ENCODE results near the gene APOC3. TPM values are rescaled to one million over a fixed set of nuclear protein-coding genes. Genes with fewer than 3 reads are reported as not detected.
A peak's percentile ranks its signal among the peaks of the same experiment; 100 is the strongest.

Gene APOC3
- total RNA-seq, 3 donors from 2014 or later (not counting 1 experiment from before 2014, with no cell fraction given), result not detected

- peak; percentile 84 for TF ChIP-seq CTCF (IDR thresholded peaks at IDR 0.05)
- H3K9me3 Mint-ChIP-seq, result no peaks in the 10 kb centered on the region
- H3K27ac Mint-ChIP-seq, result peak overlapping the region in 1 of 2 donors; percentile 46
- H3K4me3 Mint-ChIP-seq, result no peak overlapping the region
- H3K4me1 ChIP-seq (ENCODE audit: control insufficient read depth, insufficient read depth, low read length), result peaks cover 30% of the 10 kb centered on the region
- 35% methylated on average over 31 of the region's 31 CpGs for WGBS (ENCODE audit: insufficient coverage)
- intact Hi-C loops (cut with micrococcal nuclease), result loop anchor here (1.0 to 5.0 kb wide), 3 partner anchors 45 to 315 kb away; no protein-coding TSS in a partner anchor
- H3K27me3 ChIP-seq (ENCODE audit: control insufficient read depth, insufficient read depth, low read length), result no peaks in the 10 kb centered on the region
- H3K36me3 ChIP-seq (ENCODE audit: control insufficient read depth, insufficient read depth, low read length), result peaks cover 6% of the 10 kb centered on the region
- no peaks in the 10 kb centered on the region for H3K9me3 ChIP-seq (ENCODE audit: control insufficient read depth, insufficient read depth, low read length)
- H3K36me3 Mint-ChIP-seq, result no peaks in the 10 kb centered on the region
- H3K27ac ChIP-seq (ENCODE audit: low read length), result no peak overlapping the region
- ATAC-seq (peak; percentile 67 to 73 (median 70)), DNase-seq (peak; percentile 77 to 85)
- H3K27me3 Mint-ChIP-seq (ENCODE audit: low read depth in 2 of 2), result no peaks in the 10 kb centered on the region
- H3K4me3 ChIP-seq (ENCODE audit: low read length), result no peak overlapping the region
- H3K4me1 Mint-ChIP-seq, result peaks cover 21 to 34% of the 10 kb centered on the region in 2 donors
These were observed 38.5 kb upstream of the APOC3 start for GRCh38 chr11:116791002-116791812.

GRCh38 chr11:116791813-116792143, 37.9 kb upstream of the APOC3 start, which contains the start of gene APOA5:
Gene APOA5, minus strand, starts transcription at chr11:116791879. Its CDS starts 19 bp downstream, at chr11:116791860.
- Histone ChIP-seq H3K27me3 (ENCODE audit: control insufficient read depth, insufficient read depth, low read length) (no peaks in the 10 kb centered on the region), H3K36me3 (ENCODE audit: control insufficient read depth, insufficient read depth, low read length) (peaks cover under 1% of the 10 kb centered on the region), H3K9me3 (ENCODE audit: control insufficient read depth, insufficient read depth, low read length) (no peaks in the 10 kb centered on the region), H3K4me1 (ENCODE audit: control insufficient read depth, insufficient read depth, low read length) (peaks cover 26% of the 10 kb centered on the region), H3K4me3 (ENCODE audit: low read length) (no peak within 1 kb of the TSS), H3K27ac (ENCODE audit: low read length) (no peak within 1 kb of the TSS)
- H3K27me3 Mint-ChIP-seq (ENCODE audit: low read depth in 2 of 2), result no peaks in the 10 kb centered on the region
- no peaks in the 10 kb centered on the region for H3K36me3 Mint-ChIP-seq
- no peak for TF ChIP-seq CTCF (IDR thresholded peaks at IDR 0.05)
- H3K9me3 Mint-ChIP-seq, result no peaks in the 10 kb centered on the region
- peak within 1 kb of the TSS in 1 of 2 donors; percentile 46 for H3K27ac Mint-ChIP-seq
- no peak within 1 kb of the TSS for H3K4me3 Mint-ChIP-seq
- WGBS (ENCODE audit: insufficient coverage), result 91% methylated on average over 7 of the region's 7 CpGs
- peaks cover 16 to 28% of the 10 kb centered on the region in 2 donors for H3K4me1 Mint-ChIP-seq
- intact Hi-C loops (cut with micrococcal nuclease), result loop anchor here (1.0 to 5.0 kb wide), 3 partner anchors 45 to 315 kb away; no protein-coding TSS in a partner anchor
- ATAC-seq (no peak), DNase-seq (no peak)

GRCh38 chr11:116792144-116792868, 37.4 kb upstream of the APOC3 start:
- intact Hi-C loops (cut with micrococcal nuclease), result loop anchor here (5.0 kb wide), 1 partner anchor 60 kb away; no protein-coding TSS in a partner anchor
- WGBS (ENCODE audit: insufficient coverage), result 92% methylated on average over 8 of the region's 8 CpGs
- no peaks in the 10 kb centered on the region for H3K27me3 ChIP-seq (ENCODE audit: control insufficient read depth, insufficient read depth, low read length)
- H3K36me3 Mint-ChIP-seq, result no peaks in the 10 kb centered on the region
- DNase-seq (no peak), ATAC-seq (no peak)
- H3K4me3 ChIP-seq (ENCODE audit: low read length), result no peak overlapping the region
- H3K4me1 ChIP-seq (ENCODE audit: control insufficient read depth, insufficient read depth, low read length), result peaks cover 21% of the 10 kb centered on the region
- H3K9me3 ChIP-seq (ENCODE audit: control insufficient read depth, insufficient read depth, low read length), result no peaks in the 10 kb centered on the region
- no peak overlapping the region for H3K4me3 Mint-ChIP-seq
- no peak for TF ChIP-seq CTCF (IDR thresholded peaks at IDR 0.05)
- H3K27me3 Mint-ChIP-seq (ENCODE audit: low read depth in 2 of 2), result no peaks in the 10 kb centered on the region
- no peaks in the 10 kb centered on the region for H3K36me3 ChIP-seq (ENCODE audit: control insufficient read depth, insufficient read depth, low read length)
- no peak overlapping the region for H3K27ac ChIP-seq (ENCODE audit: low read length)
- H3K27ac Mint-ChIP-seq, result no peak overlapping the region
- H3K4me1 Mint-ChIP-seq, result peaks cover 11 to 23% of the 10 kb centered on the region in 2 donors
- no peaks in the 10 kb centered on the region for H3K9me3 Mint-ChIP-seq

Data from natural killer cell (primary cell).